H1 (cell line): ENCODE measurements around the gene ONECUT2. TPM values are rescaled to one million over a fixed set of nuclear protein-coding genes. Genes with fewer than 3 reads are reported as not detected.

Experiments
- CTCF ChIA-PET: fragments of 300-600 bp; sonication (Branson Sonifier 250); formaldehyde crosslinking; loops from one replicate; lab custom pipeline; 2021; ENCODE audit not compliant: partially characterized antibody; lab: Charles Lee
- POLR2A ChIA-PET: fragments of 300-600 bp; sonication (Branson Sonifier 250); formaldehyde crosslinking; loops from one replicate; lab custom pipeline; 2021; ENCODE audit warnings: inconsistent platforms; ENCODE audit not compliant: partially characterized antibody; lab: Charles Lee
- DNase-seq, 2 experiments: peaks; one replicate each; pipeline versions ENCODE4 v3.0.0 to v3.0.0-alpha.2; 2010 to 2022; ENCODE audit warnings: low spot score in 2 of 2, low read depth in 1 of 2, mixed read lengths in 1 of 2
- FAIRE-seq: peaks from 2 replicates; lab custom pipeline; 2011; peaks lifted over from hg19 to GRCh38; lab: Jason Lieb, UNC
- H2AFZ ChIP-seq: 2 replicates; pipeline ENCODE4 v1.8.1; 2012; ENCODE audit warnings: low read length, inconsistent platforms
- H2AK5ac ChIP-seq: 2 replicates; pipeline ENCODE4 v1.6.1; 2013; ENCODE audit warnings: low read depth, low read length
- H2BK120ac ChIP-seq: replicated peaks from 2 replicates; pipeline ENCODE3; 2013; ENCODE audit warnings: low read depth, low read length, inconsistent platforms
- H2BK12ac ChIP-seq: 2 replicates; pipeline ENCODE4 v1.6.1; 2013; ENCODE audit warnings: low read depth, low read length
- H2BK15ac ChIP-seq: 2 replicates; pipeline ENCODE4 v1.6.1; 2013; ENCODE audit warnings: low read length
- H2BK20ac ChIP-seq: 2 replicates; pipeline ENCODE4 v1.6.1; 2013; ENCODE audit warnings: low read length
- H2BK5ac ChIP-seq: 2 replicates; pipeline ENCODE4 v1.6.1; 2013; ENCODE audit warnings: low read depth, low read length
- H3K14ac ChIP-seq: 2 replicates; pipeline ENCODE4 v1.6.1; 2013; ENCODE audit warnings: inconsistent platforms; ENCODE audit not compliant: insufficient read length
- H3K18ac ChIP-seq: 2 replicates; pipeline ENCODE4 v1.6.1; 2013; ENCODE audit warnings: low read length; ENCODE audit errors: extremely low read depth
- H3K23ac ChIP-seq: 2 replicates; pipeline ENCODE4 v1.6.1; 2013; ENCODE audit warnings: inconsistent platforms; ENCODE audit not compliant: insufficient read length
- H3K23me2 ChIP-seq: 2 replicates; pipeline ENCODE4 v1.6.1; 2013; ENCODE audit warnings: low read depth, low read length
- H3K27ac ChIP-seq: 2 replicates; pipeline ENCODE4 v1.6.1; 2011; ENCODE audit warnings: low read depth, low read length, inconsistent platforms
- H3K27me3 ChIP-seq, 4 experiments: replicated peaks in 1 of 4; 1 replicate in 1 of 4; 2 replicates in 3 of 4; pipeline versions ENCODE4 v1.6.1 to v1.8.1; 2011 to 2013; ENCODE audit warnings: low read length in 3 of 4, mild to moderate bottlenecking in 3 of 4, inconsistent platforms in 2 of 4, mixed read lengths in 2 of 4, moderate library complexity in 1 of 4; ENCODE audit not compliant: control insufficient read depth in 3 of 4, insufficient read depth in 3 of 4; ENCODE audit errors: extremely low read depth in 1 of 4
- H3K36me3 ChIP-seq, 4 experiments: 2 replicates each; pipeline versions ENCODE4 v1.6.1 to v1.8.1; 2011 to 2013; ENCODE audit warnings: mild to moderate bottlenecking in 4 of 4, low read length in 3 of 4, moderate library complexity in 2 of 4, control low read depth in 1 of 4, inconsistent platforms in 1 of 4; ENCODE audit not compliant: insufficient read depth in 4 of 4, control insufficient read depth in 2 of 4
- H3K4ac ChIP-seq: replicated peaks from 2 replicates; pipeline ENCODE3; 2013; ENCODE audit warnings: low read length, low read depth, mixed read lengths, inconsistent platforms; ENCODE audit not compliant: insufficient read length
- H3K4me1 ChIP-seq, 4 experiments: replicated peaks in 1 of 4; 1 replicate in 1 of 4; 2 replicates in 3 of 4; pipeline versions ENCODE4 v1.6.1 to v1.8.1; 2011 to 2013; ENCODE audit warnings: low read length in 3 of 4, inconsistent platforms in 2 of 4, mixed read lengths in 1 of 4; ENCODE audit not compliant: insufficient read depth in 4 of 4, control insufficient read depth in 3 of 4
- H3K4me2 ChIP-seq, 2 experiments: 2 replicates each; pipeline versions ENCODE4 v1.6.1 to v1.8.1; 2011 to 2013; ENCODE audit warnings: low read depth in 2 of 2, low read length in 2 of 2, control low read depth in 1 of 2, inconsistent platforms in 1 of 2, mild to moderate bottlenecking in 1 of 2; ENCODE audit not compliant: insufficient read depth in 1 of 2
- H3K4me3 ChIP-seq, 4 experiments: fragments of 200-600, 300-600 bp in 1 of 4; sonication (generic), shearing (Covaris generic), sonication (Bioruptor Twin) in 1 of 4; 2 replicates each; pipeline versions ENCODE4 v1.5.1 to v1.8.1; 2011 to 2016; ENCODE audit warnings: low read length in 4 of 4, low read depth in 3 of 4, control low read depth in 2 of 4, inconsistent platforms in 2 of 4, mild to moderate bottlenecking in 2 of 4, mixed read lengths in 1 of 4, moderate library complexity in 1 of 4; ENCODE audit not compliant: insufficient read depth in 2 of 4; ENCODE audit errors: extremely low read depth in 1 of 4
- H3K56ac ChIP-seq: replicated peaks from 2 replicates; pipeline ENCODE3; 2013; ENCODE audit warnings: low read depth, mild to moderate bottlenecking, mixed read lengths, low read length, inconsistent platforms; ENCODE audit not compliant: insufficient read length
- H3K79me1 ChIP-seq: 2 replicates; pipeline ENCODE4 v1.6.1; 2013; ENCODE audit warnings: low read depth, low read length, control low read depth
- H3K79me2 ChIP-seq, 2 experiments: 2 replicates each; pipeline versions ENCODE4 v1.6.1 to v1.8.1; 2012 to 2013; ENCODE audit warnings: low read length in 2 of 2, mild to moderate bottlenecking in 2 of 2, inconsistent platforms in 1 of 2; ENCODE audit not compliant: insufficient read depth in 2 of 2, control insufficient read depth in 1 of 2
- H3K9ac ChIP-seq, 4 experiments: replicated peaks in 1 of 4; 1 replicate in 1 of 4; 2 replicates in 3 of 4; pipeline versions ENCODE4 v1.6.1 to v1.8.1; 2011 to 2013; ENCODE audit warnings: low read depth in 3 of 4, low read length in 3 of 4, control low read depth in 2 of 4, mild to moderate bottlenecking in 2 of 4, moderate library complexity in 2 of 4, inconsistent platforms in 1 of 4; ENCODE audit errors: extremely low read depth in 1 of 4
- H3K9me3 ChIP-seq, 2 experiments: 2 replicates each; pipeline versions ENCODE4 v1.6.1 to v1.8.1; 2012 to 2013; ENCODE audit warnings: mild to moderate bottlenecking in 2 of 2, moderate library complexity in 2 of 2, control low read depth in 1 of 2, inconsistent platforms in 1 of 2, low read depth in 1 of 2, low read length in 1 of 2, mixed read lengths in 1 of 2; ENCODE audit not compliant: insufficient read depth in 2 of 2
- H4K20me1 ChIP-seq, 2 experiments: replicated peaks in 1 of 2; 2 replicates each; pipeline versions ENCODE3 to v1.8.1; 2011 to 2013; ENCODE audit warnings: inconsistent platforms in 2 of 2, low read length in 2 of 2, mild to moderate bottlenecking in 1 of 2; ENCODE audit not compliant: insufficient read depth in 2 of 2, control insufficient read depth in 1 of 2
- H4K5ac ChIP-seq: 2 replicates; pipeline ENCODE4 v1.6.1; 2013; ENCODE audit warnings: low read length, low read depth, mixed read lengths, inconsistent platforms; ENCODE audit not compliant: insufficient read length
- H4K8ac ChIP-seq: 2 replicates; pipeline ENCODE4 v1.8.0; 2013; ENCODE audit warnings: mild to moderate bottlenecking, moderate library complexity, low read length, inconsistent platforms; ENCODE audit not compliant: insufficient read depth; ENCODE audit errors: extremely low read depth
- H4K91ac ChIP-seq: replicated peaks from 2 replicates; pipeline ENCODE3; 2013; ENCODE audit warnings: low read length, mixed read lengths, inconsistent platforms; ENCODE audit not compliant: insufficient read length
- WGBS, 2 experiments: shearing (Covaris generic) in 1 of 2; methylation state at CpG; one replicate each; pipeline versions ENCODE4 v1.1.6 to v1.1.7; 2013 to 2015; ENCODE audit warnings: low lambda C conversion rate in 2 of 2, mixed read lengths in 2 of 2, inconsistent platforms in 1 of 2, low coverage in 1 of 2, missing lambda C conversion rate in 1 of 2; ENCODE audit not compliant: insufficient replicate concordance in 2 of 2, insufficient coverage in 1 of 2, insufficient read length in 1 of 2; ENCODE audit errors: extremely low coverage in 1 of 2, missing lambda C conversion rate in 1 of 2; 5-methylcytosine and 5-hydroxymethylcytosine counted together
- polyA plus RNA-seq, 7 experiments: library from polyadenylated mRNA; depleted of rRNA in 3 of 7; stranded (reverse) in 5 of 7; unstranded in 2 of 7; fragments of >200 nt in 5 of 7; fragments of 200-250 nt in 2 of 7; gene quantifications; 1 replicate in 5 of 7; 2 replicates in 1 of 7; 4 replicates in 1 of 7; pipeline versions ENCODE4 v1.2.1 to v1.2.3, GENCODE V29; 2011 to 2013; ENCODE audit warnings: missing spikeins in 2 of 7, mixed read lengths in 2 of 7
- total RNA-seq: library from RNA; stranded (reverse); fragmentation: NEBNext Ultra II Directional; extraction: Animal tissue kit (Norgen Biotek cat#: 25700); gene quantifications from 2 replicates; pipeline ENCODE4 v1.2.1, GENCODE V29; 2021

Gene ONECUT2
- total and polyA plus RNA-seq, 2 of the 8 experiments (the other 6 are each of a cell fraction or from before 2014, with no cell fraction given) = 0.38 to 1.9 TPM

- Histone ChIP-seq H3K79me1 (no peaks in the 10 kb centered on the region), H2AFZ (no peak overlapping the region), H3K4ac (no peak overlapping the region), H3K27me3 (no peaks in the 10 kb centered on the region), H3K14ac (no peak overlapping the region), H3K56ac (no peak overlapping the region), H2BK5ac (no peak overlapping the region), H3K4me3 (no peak overlapping the region), H3K4me2 (no peak overlapping the region), H3K36me3 (no peaks in the 10 kb centered on the region), H3K79me2 (no peaks in the 10 kb centered on the region), H2BK15ac (no peak overlapping the region), H2BK12ac (no peak overlapping the region), H3K18ac (no peak overlapping the region), H3K9me3 (no peaks in the 10 kb centered on the region), H4K8ac (no peak overlapping the region), H3K27ac (no peak overlapping the region), H3K9ac (no peak overlapping the region), H4K20me1 (no peaks in the 10 kb centered on the region), H4K5ac (no peak overlapping the region), H3K23me2 (no peaks in the 10 kb centered on the region), H4K91ac (no peak overlapping the region), H3K4me1 (no peaks in the 10 kb centered on the region), H2AK5ac (no peak overlapping the region), H2BK120ac (no peak overlapping the region), H2BK20ac (no peak overlapping the region), H3K23ac (no peak overlapping the region)
- WGBS, 2 experiments = 53% methylated on average over 3 of the region's 3 CpGs; no CpG with 5 or more reads in 1 of the 2 experiments
- CTCF ChIA-PET = interaction anchor here (0.8 kb wide), 1 partner anchor 385 kb away, joined by 3 read pairs; no protein-coding TSS in a partner anchor
- POLR2A ChIA-PET = interaction anchor here (1.4 kb wide), 1 partner anchor 23 kb away, joined by 3 read pairs; no protein-coding TSS in a partner anchor
- no peak for DNase-seq
- FAIRE-seq = no peak
Observed at GRCh38 chr18:57469884-57470283, 34.7 kb downstream of the ONECUT2 start.
